HCT116 (cell line): ENCODE measurements around the gene CARD18. TPM values are rescaled to one million over a fixed set of nuclear protein-coding genes. Genes with fewer than 3 reads are reported as not detected.

Source experiments
- ATAC-seq: fragments of 200-7000 bp; cut with Tn5 transposase; 2 replicates; pipeline ENCODE4 v1.9.1; 2020; ENCODE audit warnings: mild to moderate bottlenecking, moderate library complexity
- BruUV-seq: library from RNA; stranded (reverse); fragments of 400-500 nt; replicated peaks from 2 replicates; lab custom pipeline; 2021; lab: Mats Ljungman, UMichigan
- CTCF ChIA-PET: fragments of 300-600 bp; sonication (Branson Sonifier 250); formaldehyde crosslinking; loops from one replicate; lab custom pipeline; 2021; ENCODE audit warnings: antibody characterized with exemption; lab: Charles Lee
- POLR2A ChIA-PET: fragments of 300-600, 350-600 bp; sonication (Branson Sonifier 250); formaldehyde crosslinking; loops from one replicate; lab custom pipeline; 2021; ENCODE audit warnings: antibody characterized with exemption; lab: Charles Lee
- RAD21 ChIA-PET, 2 experiments: fragments of 300-600 bp; sonication (Branson Sonifier 250); formaldehyde crosslinking; loops; one replicate each; lab custom pipeline; 2023; ENCODE audit warnings: low total read pairs in 2 of 2; ENCODE audit not compliant: uncharacterized antibody in 2 of 2, unreplicated experiment in 2 of 2, low non-redundant PET in 1 of 2; lab: Charles Lee
- DNase-seq: peaks from one replicate; pipeline ENCODE4 v3.0.0-alpha.2; 2010; ENCODE audit warnings: low read depth, low spot score
- H2AFZ ChIP-seq: fragments of 200-600 bp; shearing (Covaris generic), sonication (generic); 2 replicates; pipeline ENCODE4 v1.6.1; 2017; ENCODE audit warnings: low read depth, mixed run types, mixed read lengths, antibody characterized with exemption, low read length; ENCODE audit not compliant: poor library complexity, severe bottlenecking
- H3K27ac ChIP-seq: 2 replicates; pipeline ENCODE4 v1.5.1; 2012; ENCODE audit warnings: low read depth, low read length
- H3K27me3 ChIP-seq: fragments of 200-600 bp; sonication (generic); 2 replicates; pipeline ENCODE4 v1.6.1; 2016; ENCODE audit warnings: mixed run types, low read length, mixed read lengths; ENCODE audit not compliant: insufficient read depth
- H3K36me3 ChIP-seq, 2 experiments: fragments of 200-500 bp in 1 of 2; fragments of 200-600 bp in 1 of 2; sonication (Bioruptor generic) in 1 of 2; sonication (generic) in 1 of 2; 2 replicates each; pipeline versions ENCODE4 v1.5.1 to v1.6.1; 2014 to 2016; ENCODE audit warnings: low read length in 2 of 2, inconsistent platforms in 1 of 2, mixed read lengths in 1 of 2, mixed run types in 1 of 2; ENCODE audit not compliant: insufficient read depth in 2 of 2, control insufficient read depth in 1 of 2
- H3K4me1 ChIP-seq, 2 experiments: fragments of 200-600 bp in 1 of 2; sonication (generic) in 1 of 2; 2 replicates each; pipeline versions ENCODE4 v1.5.1 to v1.6.1; 2012 to 2017; ENCODE audit warnings: low read length in 2 of 2, inconsistent platforms in 1 of 2, mild to moderate bottlenecking in 1 of 2, mixed read lengths in 1 of 2, mixed run types in 1 of 2, moderate library complexity in 1 of 2; ENCODE audit not compliant: insufficient read depth in 2 of 2, control insufficient read depth in 1 of 2
- H3K4me2 ChIP-seq: fragments of 200-600 bp; sonication (generic); 2 replicates; pipeline ENCODE4 v1.6.1; 2017; ENCODE audit warnings: mixed run types, low read length, mixed read lengths
- H3K4me3 ChIP-seq, 2 experiments: fragments of 200-600 bp in 1 of 2; sonication (generic) in 1 of 2; replicated peaks in 1 of 2; 2 replicates each; pipeline ENCODE4 v1.5.1; 2011 to 2016; ENCODE audit warnings: low read length in 2 of 2, control low read depth in 1 of 2, low read depth in 1 of 2, mild to moderate bottlenecking in 1 of 2, mixed read lengths in 1 of 2, mixed run types in 1 of 2
- H3K79me2 ChIP-seq: fragments of 200-600 bp; sonication (generic); 2 replicates; pipeline ENCODE4 v1.6.1; 2017; ENCODE audit warnings: mild to moderate bottlenecking, mixed run types, low read length, moderate library complexity, mixed read lengths; ENCODE audit not compliant: insufficient read depth
- H3K9ac ChIP-seq: fragments of 200-600 bp; sonication (generic); 2 replicates; pipeline ENCODE4 v1.6.1; 2016; ENCODE audit warnings: low read length, mixed read lengths
- H3K9me2 ChIP-seq: fragments of 200-600 bp; sonication (generic), shearing (Covaris generic); 2 replicates; pipeline ENCODE4 v1.6.1; 2017; ENCODE audit warnings: mixed run types, mild to moderate bottlenecking, moderate library complexity; ENCODE audit not compliant: insufficient read depth
- H3K9me3 ChIP-seq, 2 experiments: fragments of 200-500 bp in 1 of 2; fragments of 200-600 bp in 1 of 2; sonication (Bioruptor generic) in 1 of 2; sonication (generic) in 1 of 2; 2 replicates each; pipeline ENCODE4 v1.6.1; 2014 to 2017; ENCODE audit warnings: low read length in 2 of 2, mixed read lengths in 2 of 2, inconsistent platforms in 1 of 2, low read depth in 1 of 2, mild to moderate bottlenecking in 1 of 2, mixed run types in 1 of 2, moderate library complexity in 1 of 2; ENCODE audit not compliant: control insufficient read depth in 1 of 2, insufficient read depth in 1 of 2
- H4K20me1 ChIP-seq: fragments of 200-600 bp; sonication (generic), shearing (Covaris generic); 2 replicates; pipeline ENCODE4 v1.6.1; 2017; ENCODE audit warnings: mixed run types, mild to moderate bottlenecking, moderate library complexity; ENCODE audit not compliant: insufficient read depth
- ATF3 ChIP-seq: IDR thresholded peaks from 2 replicates; pipeline ENCODE4 v1.6.1; 2012
- CBX3 ChIP-seq: IDR thresholded peaks from 2 replicates; pipeline ENCODE4 v1.6.1; 2012; ENCODE audit warnings: low read depth
- CEBPB ChIP-seq: IDR thresholded peaks from 2 replicates; pipeline ENCODE4 v1.6.1; 2012; ENCODE audit warnings: low read depth
- CTCF ChIP-seq, 3 experiments: fragments of 200-600 bp in 1 of 3; sonication (generic) in 1 of 3; IDR thresholded peaks in 2 of 3; conservative IDR thresholded peaks in 1 of 3; 2 replicates each; pipeline ENCODE4 v1.5.1; 2012 to 2017; ENCODE audit warnings: low read depth in 2 of 3, low read length in 2 of 3, antibody characterized with exemption in 1 of 3, borderline replicate concordance in 1 of 3, control low read depth in 1 of 3, mild to moderate bottlenecking in 1 of 3, mixed read lengths in 1 of 3, mixed run types in 1 of 3, moderate library complexity in 1 of 3; ENCODE audit not compliant: insufficient read depth in 1 of 3
- EGR1 ChIP-seq: IDR thresholded peaks from 2 replicates; pipeline ENCODE4 v1.6.1; 2012; ENCODE audit warnings: low read depth
- FOSL1 ChIP-seq: IDR thresholded peaks from 2 replicates; pipeline ENCODE4 v1.6.1; 2012; ENCODE audit warnings: low read depth
- MAX ChIP-seq: IDR thresholded peaks from 2 replicates; pipeline ENCODE4 v1.6.1; 2012
- RAD21 ChIP-seq: IDR thresholded peaks from 2 replicates; pipeline ENCODE4 v1.6.1; 2012; ENCODE audit warnings: low read depth, mild to moderate bottlenecking
- SIN3A ChIP-seq: IDR thresholded peaks from 2 replicates; pipeline ENCODE4 v1.6.1; 2012; ENCODE audit warnings: low read depth
- TCF7L2 ChIP-seq: IDR thresholded peaks from 2 replicates; pipeline ENCODE4 v1.7.0; 2011; ENCODE audit warnings: borderline replicate concordance, inconsistent platforms; ENCODE audit not compliant: insufficient read depth, insufficient read length; ENCODE audit errors: extremely low read depth
- YY1 ChIP-seq: IDR thresholded peaks from 2 replicates; pipeline ENCODE4 v1.6.1; 2011; ENCODE audit warnings: low read length, low read depth, moderate library complexity, mild to moderate bottlenecking; ENCODE audit not compliant: insufficient replicate concordance; ENCODE audit errors: extremely low read depth
- ZFX ChIP-seq: fragments of 450-650 bp; IDR thresholded peaks from 2 replicates; pipeline ENCODE4 v1.6.1; 2017
- intact Hi-C: fragments of 100-400 bp; cut with micrococcal nuclease; formaldehyde crosslinking; loops from 2 replicates; pipeline ENCODE4 v1.10.0; 2022
- total RNA-seq: library from RNA; stranded (reverse); gene quantifications from one replicate; pipeline ENCODE4 v1.2.1, GENCODE V29; 2021; ENCODE audit not compliant: unreplicated experiment
- TF ChIP-seq, protein P1 (sequence below): IDR thresholded peaks from 2 replicates; pipeline ENCODE4 v1.6.1; 2012; ENCODE audit warnings: low read depth

CARD18 gene
- total RNA-seq, 1 experiment from 2014 or later, result not detected

DNA sequence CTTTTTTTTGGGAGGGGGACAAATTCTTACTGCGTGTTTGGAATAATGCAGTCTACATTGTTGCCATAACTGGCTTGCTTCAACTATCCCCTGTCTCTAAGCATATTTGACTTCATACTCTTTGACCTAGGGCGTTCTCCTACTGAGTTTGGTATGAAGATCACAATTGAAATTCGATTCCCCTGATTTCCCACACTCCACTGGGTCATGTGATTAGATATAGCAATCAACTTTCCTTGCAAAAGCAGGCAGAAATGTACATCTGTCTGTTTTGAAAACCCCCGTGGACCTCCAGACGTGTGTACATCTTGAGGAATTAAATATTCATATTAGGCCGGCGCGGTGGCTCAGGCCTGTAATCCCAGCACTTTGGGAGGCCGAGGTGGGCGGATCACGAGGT, 13.8 kb upstream of the CARD18 start:
- Histone ChIP-seq H2AFZ (no peak overlapping the region), H3K27ac (no peak overlapping the region), H3K9me3 (no peaks in the 10 kb centered on the region), H3K4me2 (no peak overlapping the region), H3K9ac (no peak overlapping the region), H3K27me3 (no peaks in the 10 kb centered on the region), H3K9me2 (no peaks in the 10 kb centered on the region), H3K79me2 (no peaks in the 10 kb centered on the region), H3K36me3 (no peaks in the 10 kb centered on the region), H4K20me1 (no peaks in the 10 kb centered on the region), H3K4me3 (no peak overlapping the region), H3K4me1 (no peaks in the 10 kb centered on the region)
- RAD21 ChIA-PET, result no interaction called here
- intact Hi-C loops, result no loop called here
- CTCF ChIA-PET, result no interaction called here
- TF ChIP-seq TCF7L2, result no peak
- no peak for TF ChIP-seq EGR1
- BruUV-seq, result no TSS peak
- DNase-seq, result no peak
- no peak for ATAC-seq
- POLR2A ChIA-PET, result no interaction called here

DNA sequence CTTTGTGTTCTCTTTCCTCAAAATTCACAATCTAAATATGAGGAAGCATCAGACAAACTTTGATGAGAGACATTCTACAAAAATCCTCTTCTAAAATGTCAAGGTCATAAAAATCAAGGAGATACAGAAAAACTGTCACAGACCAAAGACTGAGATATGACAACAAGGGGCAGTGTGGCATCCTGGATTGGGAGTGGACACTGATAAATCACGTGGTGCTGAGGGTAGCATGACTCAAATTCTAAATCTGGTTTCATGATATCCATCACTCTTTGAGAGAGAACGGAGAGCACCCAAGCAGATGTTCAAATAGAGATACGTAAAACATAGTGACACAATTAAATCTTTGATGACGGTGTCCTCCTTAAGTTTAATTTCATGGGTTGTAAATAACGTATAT, 13.0 kb upstream of the CARD18 start:
- no peak overlapping the region for H3K27ac ChIP-seq
- intact Hi-C loops, result no loop called here
- no peaks in the 10 kb centered on the region for H3K36me3 ChIP-seq
- no peak for DNase-seq
- no peak overlapping the region for H2AFZ ChIP-seq
- H3K9me3 ChIP-seq, result no peaks in the 10 kb centered on the region
- H3K79me2 ChIP-seq, result no peaks in the 10 kb centered on the region
- POLR2A ChIA-PET, result no interaction called here
- no peaks in the 10 kb centered on the region for H4K20me1 ChIP-seq
- H3K27me3 ChIP-seq, result no peaks in the 10 kb centered on the region
- H3K9ac ChIP-seq, result no peak overlapping the region
- no TSS peak for BruUV-seq
- ATAC-seq, result no peak
- H3K9me2 ChIP-seq, result no peaks in the 10 kb centered on the region
- H3K4me2 ChIP-seq, result no peak overlapping the region
- RAD21 ChIA-PET, result no interaction called here
- H3K4me3 ChIP-seq, result no peak overlapping the region
- TF ChIP-seq YY1 (no peak), CBX3 (no peak), ZFX (no peak), ATF3 (no peak), CEBPB (no peak), MAX (no peak), CTCF (IDR thresholded peaks at IDR 0.05 in 2 of 3, conservative IDR thresholded peaks at IDR 0.05 in 1 of 3; ENCODE audit: borderline replicate concordance in 1 of 3, insufficient read depth in 1 of 3, low read depth in 2 of 3, low read length in 2 of 3) (no peak), RAD21 (no peak), SIN3A (no peak), EGR1 (no peak), FOSL1 (no peak)
- TF ChIP-seq, protein P1, sequence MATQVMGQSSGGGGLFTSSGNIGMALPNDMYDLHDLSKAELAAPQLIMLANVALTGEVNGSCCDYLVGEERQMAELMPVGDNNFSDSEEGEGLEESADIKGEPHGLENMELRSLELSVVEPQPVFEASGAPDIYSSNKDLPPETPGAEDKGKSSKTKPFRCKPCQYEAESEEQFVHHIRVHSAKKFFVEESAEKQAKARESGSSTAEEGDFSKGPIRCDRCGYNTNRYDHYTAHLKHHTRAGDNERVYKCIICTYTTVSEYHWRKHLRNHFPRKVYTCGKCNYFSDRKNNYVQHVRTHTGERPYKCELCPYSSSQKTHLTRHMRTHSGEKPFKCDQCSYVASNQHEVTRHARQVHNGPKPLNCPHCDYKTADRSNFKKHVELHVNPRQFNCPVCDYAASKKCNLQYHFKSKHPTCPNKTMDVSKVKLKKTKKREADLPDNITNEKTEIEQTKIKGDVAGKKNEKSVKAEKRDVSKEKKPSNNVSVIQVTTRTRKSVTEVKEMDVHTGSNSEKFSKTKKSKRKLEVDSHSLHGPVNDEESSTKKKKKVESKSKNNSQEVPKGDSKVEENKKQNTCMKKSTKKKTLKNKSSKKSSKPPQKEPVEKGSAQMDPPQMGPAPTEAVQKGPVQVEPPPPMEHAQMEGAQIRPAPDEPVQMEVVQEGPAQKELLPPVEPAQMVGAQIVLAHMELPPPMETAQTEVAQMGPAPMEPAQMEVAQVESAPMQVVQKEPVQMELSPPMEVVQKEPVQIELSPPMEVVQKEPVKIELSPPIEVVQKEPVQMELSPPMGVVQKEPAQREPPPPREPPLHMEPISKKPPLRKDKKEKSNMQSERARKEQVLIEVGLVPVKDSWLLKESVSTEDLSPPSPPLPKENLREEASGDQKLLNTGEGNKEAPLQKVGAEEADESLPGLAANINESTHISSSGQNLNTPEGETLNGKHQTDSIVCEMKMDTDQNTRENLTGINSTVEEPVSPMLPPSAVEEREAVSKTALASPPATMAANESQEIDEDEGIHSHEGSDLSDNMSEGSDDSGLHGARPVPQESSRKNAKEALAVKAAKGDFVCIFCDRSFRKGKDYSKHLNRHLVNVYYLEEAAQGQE, result no peak
- H3K4me1 ChIP-seq, result no peaks in the 10 kb centered on the region
- CTCF ChIA-PET, result no interaction called here
